H1 (cell line): ENCODE data around the gene PF4V1. TPM values are rescaled to one million over a fixed set of nuclear protein-coding genes. Genes with fewer than 3 reads are reported as not detected.

ENCODE experiments used
- CTCF ChIA-PET: fragments of 300-600 bp; sonication (Branson Sonifier 250); formaldehyde crosslinking; loops from one replicate; lab custom pipeline; 2021; ENCODE audit not compliant: partially characterized antibody; lab: Charles Lee
- POLR2A ChIA-PET: fragments of 300-600 bp; sonication (Branson Sonifier 250); formaldehyde crosslinking; loops from one replicate; lab custom pipeline; 2021; ENCODE audit warnings: inconsistent platforms; ENCODE audit not compliant: partially characterized antibody; lab: Charles Lee
- DNase-seq, 2 experiments: peaks; one replicate each; pipeline versions ENCODE4 v3.0.0 to v3.0.0-alpha.2; 2010 to 2022; ENCODE audit warnings: low spot score in 2 of 2, low read depth in 1 of 2, mixed read lengths in 1 of 2
- FAIRE-seq: peaks from 2 replicates; lab custom pipeline; 2011; peaks lifted over from hg19 to GRCh38; lab: Jason Lieb, UNC
- H2AFZ ChIP-seq: 2 replicates; pipeline ENCODE4 v1.8.1; 2012; ENCODE audit warnings: low read length, inconsistent platforms
- H2AK5ac ChIP-seq: 2 replicates; pipeline ENCODE4 v1.6.1; 2013; ENCODE audit warnings: low read depth, low read length
- H2BK120ac ChIP-seq: replicated peaks from 2 replicates; pipeline ENCODE3; 2013; ENCODE audit warnings: low read depth, low read length, inconsistent platforms
- H2BK12ac ChIP-seq: 2 replicates; pipeline ENCODE4 v1.6.1; 2013; ENCODE audit warnings: low read depth, low read length
- H2BK15ac ChIP-seq: 2 replicates; pipeline ENCODE4 v1.6.1; 2013; ENCODE audit warnings: low read length
- H2BK20ac ChIP-seq: 2 replicates; pipeline ENCODE4 v1.6.1; 2013; ENCODE audit warnings: low read length
- H2BK5ac ChIP-seq: 2 replicates; pipeline ENCODE4 v1.6.1; 2013; ENCODE audit warnings: low read depth, low read length
- H3K14ac ChIP-seq: 2 replicates; pipeline ENCODE4 v1.6.1; 2013; ENCODE audit warnings: inconsistent platforms; ENCODE audit not compliant: insufficient read length
- H3K18ac ChIP-seq: 2 replicates; pipeline ENCODE4 v1.6.1; 2013; ENCODE audit warnings: low read length; ENCODE audit errors: extremely low read depth
- H3K23ac ChIP-seq: 2 replicates; pipeline ENCODE4 v1.6.1; 2013; ENCODE audit warnings: inconsistent platforms; ENCODE audit not compliant: insufficient read length
- H3K23me2 ChIP-seq: 2 replicates; pipeline ENCODE4 v1.6.1; 2013; ENCODE audit warnings: low read depth, low read length
- H3K27ac ChIP-seq: 2 replicates; pipeline ENCODE4 v1.6.1; 2011; ENCODE audit warnings: low read depth, low read length, inconsistent platforms
- H3K27me3 ChIP-seq, 4 experiments: replicated peaks in 1 of 4; 1 replicate in 1 of 4; 2 replicates in 3 of 4; pipeline versions ENCODE4 v1.6.1 to v1.8.1; 2011 to 2013; ENCODE audit warnings: low read length in 3 of 4, mild to moderate bottlenecking in 3 of 4, inconsistent platforms in 2 of 4, mixed read lengths in 2 of 4, moderate library complexity in 1 of 4; ENCODE audit not compliant: control insufficient read depth in 3 of 4, insufficient read depth in 3 of 4; ENCODE audit errors: extremely low read depth in 1 of 4
- H3K36me3 ChIP-seq, 4 experiments: 2 replicates each; pipeline versions ENCODE4 v1.6.1 to v1.8.1; 2011 to 2013; ENCODE audit warnings: mild to moderate bottlenecking in 4 of 4, low read length in 3 of 4, moderate library complexity in 2 of 4, control low read depth in 1 of 4, inconsistent platforms in 1 of 4; ENCODE audit not compliant: insufficient read depth in 4 of 4, control insufficient read depth in 2 of 4
- H3K4ac ChIP-seq: replicated peaks from 2 replicates; pipeline ENCODE3; 2013; ENCODE audit warnings: low read length, low read depth, mixed read lengths, inconsistent platforms; ENCODE audit not compliant: insufficient read length
- H3K4me1 ChIP-seq, 4 experiments: replicated peaks in 1 of 4; 1 replicate in 1 of 4; 2 replicates in 3 of 4; pipeline versions ENCODE4 v1.6.1 to v1.8.1; 2011 to 2013; ENCODE audit warnings: low read length in 3 of 4, inconsistent platforms in 2 of 4, mixed read lengths in 1 of 4; ENCODE audit not compliant: insufficient read depth in 4 of 4, control insufficient read depth in 3 of 4
- H3K4me2 ChIP-seq, 2 experiments: 2 replicates each; pipeline versions ENCODE4 v1.6.1 to v1.8.1; 2011 to 2013; ENCODE audit warnings: low read depth in 2 of 2, low read length in 2 of 2, control low read depth in 1 of 2, inconsistent platforms in 1 of 2, mild to moderate bottlenecking in 1 of 2; ENCODE audit not compliant: insufficient read depth in 1 of 2
- H3K4me3 ChIP-seq, 4 experiments: fragments of 200-600, 300-600 bp in 1 of 4; sonication (generic), shearing (Covaris generic), sonication (Bioruptor Twin) in 1 of 4; 2 replicates each; pipeline versions ENCODE4 v1.5.1 to v1.8.1; 2011 to 2016; ENCODE audit warnings: low read length in 4 of 4, low read depth in 3 of 4, control low read depth in 2 of 4, inconsistent platforms in 2 of 4, mild to moderate bottlenecking in 2 of 4, mixed read lengths in 1 of 4, moderate library complexity in 1 of 4; ENCODE audit not compliant: insufficient read depth in 2 of 4; ENCODE audit errors: extremely low read depth in 1 of 4
- H3K56ac ChIP-seq: replicated peaks from 2 replicates; pipeline ENCODE3; 2013; ENCODE audit warnings: low read depth, mild to moderate bottlenecking, mixed read lengths, low read length, inconsistent platforms; ENCODE audit not compliant: insufficient read length
- H3K79me1 ChIP-seq: 2 replicates; pipeline ENCODE4 v1.6.1; 2013; ENCODE audit warnings: low read depth, low read length, control low read depth
- H3K79me2 ChIP-seq, 2 experiments: 2 replicates each; pipeline versions ENCODE4 v1.6.1 to v1.8.1; 2012 to 2013; ENCODE audit warnings: low read length in 2 of 2, mild to moderate bottlenecking in 2 of 2, inconsistent platforms in 1 of 2; ENCODE audit not compliant: insufficient read depth in 2 of 2, control insufficient read depth in 1 of 2
- H3K9ac ChIP-seq, 4 experiments: replicated peaks in 1 of 4; 1 replicate in 1 of 4; 2 replicates in 3 of 4; pipeline versions ENCODE4 v1.6.1 to v1.8.1; 2011 to 2013; ENCODE audit warnings: low read depth in 3 of 4, low read length in 3 of 4, control low read depth in 2 of 4, mild to moderate bottlenecking in 2 of 4, moderate library complexity in 2 of 4, inconsistent platforms in 1 of 4; ENCODE audit errors: extremely low read depth in 1 of 4
- H3K9me3 ChIP-seq, 2 experiments: 2 replicates each; pipeline versions ENCODE4 v1.6.1 to v1.8.1; 2012 to 2013; ENCODE audit warnings: mild to moderate bottlenecking in 2 of 2, moderate library complexity in 2 of 2, control low read depth in 1 of 2, inconsistent platforms in 1 of 2, low read depth in 1 of 2, low read length in 1 of 2, mixed read lengths in 1 of 2; ENCODE audit not compliant: insufficient read depth in 2 of 2
- H4K20me1 ChIP-seq, 2 experiments: replicated peaks in 1 of 2; 2 replicates each; pipeline versions ENCODE3 to v1.8.1; 2011 to 2013; ENCODE audit warnings: inconsistent platforms in 2 of 2, low read length in 2 of 2, mild to moderate bottlenecking in 1 of 2; ENCODE audit not compliant: insufficient read depth in 2 of 2, control insufficient read depth in 1 of 2
- H4K5ac ChIP-seq: 2 replicates; pipeline ENCODE4 v1.6.1; 2013; ENCODE audit warnings: low read length, low read depth, mixed read lengths, inconsistent platforms; ENCODE audit not compliant: insufficient read length
- H4K8ac ChIP-seq: 2 replicates; pipeline ENCODE4 v1.8.0; 2013; ENCODE audit warnings: mild to moderate bottlenecking, moderate library complexity, low read length, inconsistent platforms; ENCODE audit not compliant: insufficient read depth; ENCODE audit errors: extremely low read depth
- H4K91ac ChIP-seq: replicated peaks from 2 replicates; pipeline ENCODE3; 2013; ENCODE audit warnings: low read length, mixed read lengths, inconsistent platforms; ENCODE audit not compliant: insufficient read length
- BACH1 ChIP-seq: IDR thresholded peaks from 2 replicates; pipeline ENCODE4 v1.6.1; 2012; ENCODE audit warnings: low read length, improper control_type of control experiment
- CBX8 ChIP-seq: fragments of 300-800, 300-1000 bp; sonication (generic); IDR thresholded peaks from 2 replicates; pipeline ENCODE4 v1.7.1; 2016; ENCODE audit warnings: low read depth, low read length, borderline replicate concordance
- CHD1 ChIP-seq: IDR thresholded peaks from 2 replicates; pipeline ENCODE4 v1.6.1; 2012; ENCODE audit warnings: low read depth, low read length, improper control_type of control experiment
- NRF1 ChIP-seq: IDR thresholded peaks from 2 replicates; pipeline ENCODE4 v1.6.1; 2011; ENCODE audit warnings: mild to moderate bottlenecking, low read depth, low read length, improper control_type of control experiment
- POLR2AphosphoS5 ChIP-seq: IDR thresholded peaks from 2 replicates; pipeline ENCODE4 v1.6.1; 2011; ENCODE audit warnings: low read depth, low read length
- RBBP5 ChIP-seq: IDR thresholded peaks from 2 replicates; pipeline ENCODE4 v1.7.1; 2012; ENCODE audit warnings: low read depth, mild to moderate bottlenecking, inconsistent platforms, low read length, moderate library complexity, borderline replicate concordance
- RXRA ChIP-seq: IDR thresholded peaks from 2 replicates; pipeline ENCODE4 v1.6.1; 2011; ENCODE audit warnings: low read depth, mild to moderate bottlenecking, low read length, moderate library complexity; ENCODE audit not compliant: insufficient read depth
- SP1 ChIP-seq: IDR thresholded peaks from 2 replicates; pipeline ENCODE4 v1.6.1; 2011; ENCODE audit warnings: low read depth, low read length
- TEAD4 ChIP-seq: IDR thresholded peaks from 2 replicates; pipeline ENCODE4 v1.6.1; 2012; ENCODE audit warnings: low read depth, low read length, inconsistent platforms, mixed read lengths
- WGBS, 2 experiments: shearing (Covaris generic) in 1 of 2; methylation state at CpG; one replicate each; pipeline versions ENCODE4 v1.1.6 to v1.1.7; 2013 to 2015; ENCODE audit warnings: low lambda C conversion rate in 2 of 2, mixed read lengths in 2 of 2, inconsistent platforms in 1 of 2, low coverage in 1 of 2, missing lambda C conversion rate in 1 of 2; ENCODE audit not compliant: insufficient replicate concordance in 2 of 2, insufficient coverage in 1 of 2, insufficient read length in 1 of 2; ENCODE audit errors: extremely low coverage in 1 of 2, missing lambda C conversion rate in 1 of 2; 5-methylcytosine and 5-hydroxymethylcytosine counted together
- polyA plus RNA-seq, 7 experiments: library from polyadenylated mRNA; depleted of rRNA in 3 of 7; stranded (reverse) in 5 of 7; unstranded in 2 of 7; fragments of >200 nt in 5 of 7; fragments of 200-250 nt in 2 of 7; gene quantifications; 1 replicate in 5 of 7; 2 replicates in 1 of 7; 4 replicates in 1 of 7; pipeline versions ENCODE4 v1.2.1 to v1.2.3, GENCODE V29; 2011 to 2013; ENCODE audit warnings: missing spikeins in 2 of 7, mixed read lengths in 2 of 7
- total RNA-seq: library from RNA; stranded (reverse); fragmentation: NEBNext Ultra II Directional; extraction: Animal tissue kit (Norgen Biotek cat#: 25700); gene quantifications from 2 replicates; pipeline ENCODE4 v1.2.1, GENCODE V29; 2021

The PF4V1 gene
- total and polyA plus RNA-seq, 2 of the 8 experiments (the other 6 are each of a cell fraction or from before 2014, with no cell fraction given): not detected

GRCh38 chr4:73814679-73815078, 38.4 kb upstream of the PF4V1 start:
- Histone ChIP-seq H3K9me3 (no peaks in the 10 kb centered on the region), H2BK12ac (no peak overlapping the region), H4K5ac (no peak overlapping the region), H2AK5ac (no peak overlapping the region), H3K56ac (no peak overlapping the region), H2BK20ac (no peak overlapping the region), H3K27ac (no peak overlapping the region), H4K91ac (no peak overlapping the region), H3K4ac (no peak overlapping the region), H2BK5ac (no peak overlapping the region), H3K23ac (no peak overlapping the region), H2BK120ac (no peak overlapping the region), H3K79me2 (no peaks in the 10 kb centered on the region), H2AFZ (peak overlapping the region; percentile 77; the same call in 1 of the 2 replicates), H3K4me2 (no peak overlapping the region), H2BK15ac (no peak overlapping the region), H3K23me2 (no peaks in the 10 kb centered on the region), H3K9ac (no peak overlapping the region)
- FAIRE-seq (no peak), DNase-seq (no peak)
- POLR2A ChIA-PET: no interaction called here
- TF ChIP-seq NRF1 (no peak), CHD1 (no peak), CBX8 (no peak), SP1 (no peak), TEAD4 (no peak), BACH1 (no peak), RBBP5 (no peak), POLR2AphosphoS5 (no peak), RXRA (no peak)
- TF ChIP-seq, all 59 proteins: peak for 0
- no peak overlapping the region for H3K4me3 ChIP-seq
- 82% methylated on average over 1 of the region's 1 CpG; no CpG with 5 or more reads in 1 of the 2 experiments for WGBS, 2 experiments
- H4K20me1 ChIP-seq: no peaks in the 10 kb centered on the region
- H4K8ac ChIP-seq: no peak overlapping the region
- H3K36me3 ChIP-seq: no peaks in the 10 kb centered on the region
- H3K14ac ChIP-seq: peak overlapping the region; percentile 5
- no peaks in the 10 kb centered on the region for H3K27me3 ChIP-seq
- no peaks in the 10 kb centered on the region for H3K4me1 ChIP-seq
- CTCF ChIA-PET: no interaction called here
- no peaks in the 10 kb centered on the region for H3K79me1 ChIP-seq
- no peak overlapping the region for H3K18ac ChIP-seq
